NCI-H2029 treated with DMSO at 0.1 percent for 48 hours (cell line): ENCODE results near the gene PLK5.

Experiments
- DNase-seq: peaks from one replicate; lab custom pipeline; 2025; lab: John Stamatoyannopoulos, UW

The PLK5 gene

GRCh38 chr19:1577090-1577928 lies 53.4 kb downstream of the PLK5 start:
- peak; percentile 48 for DNase-seq

DNA sequence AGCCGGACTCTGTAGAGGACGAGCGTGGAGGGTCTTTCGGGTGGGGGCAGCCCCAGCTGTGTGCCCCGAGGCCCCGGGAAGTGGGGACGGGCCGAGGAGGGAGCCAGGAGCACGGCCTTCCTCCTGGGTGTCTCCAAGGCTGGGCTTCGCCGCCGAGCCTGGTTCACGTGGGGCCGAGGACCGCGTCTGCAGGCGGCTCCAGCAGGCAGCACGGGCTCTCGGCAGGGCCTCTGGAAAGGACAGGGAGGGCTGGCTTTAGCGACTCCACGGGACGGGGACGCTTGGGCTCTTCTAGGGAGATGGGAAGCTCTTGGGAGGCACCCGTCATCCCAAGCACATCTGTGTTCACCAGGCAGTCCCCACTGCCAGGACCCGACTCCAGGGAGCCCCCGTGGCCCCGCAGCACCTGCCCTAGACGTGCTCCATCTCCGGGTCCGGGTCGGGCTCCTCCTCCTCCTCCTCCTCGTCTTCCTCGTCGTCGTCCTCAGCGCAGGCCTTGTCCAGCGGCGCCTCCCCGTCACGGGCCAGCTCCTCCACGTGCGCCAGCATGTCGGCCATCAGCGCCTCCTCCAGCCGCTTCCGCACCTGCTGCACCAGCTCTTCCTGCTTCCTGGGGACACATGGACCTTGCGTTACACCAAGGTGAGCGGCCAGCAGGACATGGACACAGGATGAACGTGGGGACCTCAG lies 54.2 kb downstream of the PLK5 start:
- DNase-seq: no peak

- DNase-seq: no peak
Measured at GRCh38 chr19:1579222-1579621, 55.3 kb downstream of the PLK5 start.

DNA sequence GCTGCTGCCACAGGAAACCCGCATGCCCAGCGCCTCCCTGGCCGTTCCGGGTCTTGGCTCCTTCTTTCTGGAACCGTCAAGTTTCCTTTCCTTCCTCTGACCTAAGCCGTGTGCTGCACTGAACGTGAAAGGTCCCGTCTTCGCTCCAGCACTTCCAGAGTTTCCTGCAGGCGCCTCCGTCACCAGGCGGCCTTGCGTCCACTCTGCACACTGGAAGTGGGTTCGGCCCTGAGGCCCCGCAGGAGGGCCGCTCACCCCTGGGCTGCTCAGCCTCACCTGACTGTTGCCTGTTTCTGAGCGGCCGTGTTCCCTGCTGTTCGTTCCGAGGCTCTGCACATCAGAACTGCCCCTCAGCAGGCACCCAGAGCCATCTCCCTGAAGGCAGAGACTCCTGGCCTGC lies 56.5 kb downstream of the PLK5 start:
- no peak for DNase-seq

GRCh38 chr19:1580957-1581356 lies 57.1 kb downstream of the PLK5 start:
- DNase-seq: no peak

- no peak for DNase-seq
Measured at GRCh38 chr19:1582201-1582600, 58.3 kb downstream of the PLK5 start.

DNA sequence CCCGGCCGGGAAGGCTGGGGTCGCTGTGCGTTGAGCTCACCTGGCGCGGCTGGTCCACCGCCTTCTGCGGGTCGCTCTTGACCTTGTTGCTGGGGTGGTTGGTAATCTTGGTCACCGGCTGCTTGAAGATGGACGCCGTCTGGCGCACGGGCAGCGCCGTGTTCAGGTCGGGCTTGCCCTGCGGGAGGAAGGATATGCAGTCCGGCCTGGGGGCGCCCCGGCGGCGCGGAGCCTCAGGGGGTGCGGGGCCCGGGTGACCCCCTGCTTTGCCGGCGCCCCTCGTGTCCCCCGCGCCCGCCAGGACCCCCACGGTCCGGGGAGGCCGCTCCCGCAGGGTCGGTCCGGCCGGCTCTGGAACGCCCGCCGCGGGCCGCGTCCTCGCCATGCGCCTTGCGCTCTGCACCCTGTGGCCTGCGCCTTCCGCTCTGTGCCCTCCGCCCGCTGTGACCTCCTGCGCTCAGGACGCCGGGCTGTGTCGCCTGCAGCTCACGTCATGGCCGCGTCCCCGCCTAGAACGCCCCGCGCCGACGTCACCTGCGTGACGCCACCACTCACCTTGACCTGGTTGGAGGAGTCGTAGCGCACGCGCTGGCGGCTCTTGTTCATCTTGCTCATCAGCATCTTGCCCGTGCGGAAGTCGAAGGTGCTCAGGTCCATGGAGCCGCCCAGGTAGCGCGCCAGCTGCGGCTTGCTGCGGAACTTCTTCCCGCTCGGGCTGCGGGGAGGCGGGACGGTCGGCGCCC lies 60.8 kb downstream of the PLK5 start:
- DNase-seq: no peak

DNA sequence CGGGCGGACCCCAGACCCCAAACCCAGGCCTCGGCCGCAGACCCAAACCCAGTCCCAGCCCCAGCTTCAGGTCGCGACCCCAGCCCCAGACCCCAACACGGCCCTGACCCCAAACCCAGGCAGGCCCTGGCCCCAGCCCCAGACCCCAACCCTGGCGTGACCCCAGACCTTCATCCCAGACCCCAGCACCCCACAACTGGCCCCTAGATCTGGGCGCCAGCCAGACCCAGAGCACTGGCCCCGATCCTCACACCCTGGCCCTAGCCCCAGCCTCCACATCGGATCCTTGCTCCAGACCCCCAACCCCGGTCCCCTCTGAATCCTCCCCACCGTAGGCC lies 61.3 kb downstream of the PLK5 start:
- no peak for DNase-seq
